ENCODE results near the gene ZNF385D. TPM values are rescaled to one million over a fixed set of nuclear protein-coding genes. Genes with fewer than 3 reads are reported as not detected.

Gene ZNF385D
- total RNA-seq, 1 experiment from 2014 or later: 5.9 TPM

DNA sequence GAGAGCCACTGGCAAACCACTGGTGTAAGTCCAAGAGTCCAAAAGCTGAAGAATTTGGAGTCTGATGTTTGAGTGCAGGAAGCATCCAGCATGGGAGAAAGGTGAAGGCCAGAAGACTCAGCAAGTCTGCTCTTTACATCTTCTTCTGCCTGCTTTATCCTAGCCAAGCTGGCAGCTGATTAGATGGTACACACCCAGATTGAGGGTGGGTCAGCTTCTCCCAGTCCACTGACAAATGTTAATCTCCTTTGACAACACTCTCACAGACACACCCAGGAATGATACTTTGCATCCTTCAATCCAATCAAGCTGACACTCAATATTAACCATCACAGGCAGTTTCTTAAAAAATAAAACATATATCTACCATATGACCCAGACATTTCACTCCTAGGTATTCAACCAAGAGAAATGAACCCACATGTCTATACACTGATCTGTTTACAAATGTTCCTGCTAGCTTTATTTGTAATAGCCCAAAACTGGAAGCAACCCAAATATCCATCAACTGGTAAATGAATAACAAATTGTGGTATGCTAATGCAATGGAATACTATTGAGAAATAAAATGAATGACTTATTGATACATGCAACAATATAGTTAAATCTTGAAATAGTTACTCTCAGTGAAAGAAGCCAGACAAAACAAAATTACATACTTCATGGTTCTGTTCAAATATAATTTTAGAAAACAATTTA is 373.8 kb downstream of the ZNF385D start:
- no peaks in the 10 kb centered on the region for H3K4me1 ChIP-seq (ENCODE audit: insufficient read depth, low read length)
- ChIA-PET CTCF (no interaction called here), POLR2A (ENCODE audit: unreplicated experiment) (no interaction called here)
- ATAC-seq (no peak), DNase-seq (no peak)
- no peak overlapping the region for H3K4me2 ChIP-seq (ENCODE audit: low read length)
- no peaks in the 10 kb centered on the region for H3K36me3 ChIP-seq (ENCODE audit: low read depth, low read length)
- no peak overlapping the region for H3K4me3 ChIP-seq (ENCODE audit: low read length)
- H2AFZ ChIP-seq (ENCODE audit: low read length): no peak overlapping the region
- intact Hi-C loops (cut with micrococcal nuclease): no loop called here
- H3K9me2 ChIP-seq (replicated peaks; ENCODE audit: low read length): no peaks in the 10 kb centered on the region
- no peaks in the 10 kb centered on the region for H3K9me3 ChIP-seq (ENCODE audit: low read length)
- no peaks in the 10 kb centered on the region for H3K27me3 ChIP-seq (ENCODE audit: low read length)
- no peaks in the 10 kb centered on the region for H3F3A ChIP-seq (ENCODE audit: low read length, unreplicated experiment)
- H4K20me1 ChIP-seq (ENCODE audit: low read length): no peaks in the 10 kb centered on the region
- no TSS peak for BruUV-seq (replicated peaks)
- no peaks in the 10 kb centered on the region for H3K79me2 ChIP-seq (ENCODE audit: low read length)
- no peak overlapping the region for H3K9ac ChIP-seq (ENCODE audit: low read length)
- H3K27ac ChIP-seq (ENCODE audit: low read length): no peak overlapping the region
- TF ChIP-seq, protein P1, sequence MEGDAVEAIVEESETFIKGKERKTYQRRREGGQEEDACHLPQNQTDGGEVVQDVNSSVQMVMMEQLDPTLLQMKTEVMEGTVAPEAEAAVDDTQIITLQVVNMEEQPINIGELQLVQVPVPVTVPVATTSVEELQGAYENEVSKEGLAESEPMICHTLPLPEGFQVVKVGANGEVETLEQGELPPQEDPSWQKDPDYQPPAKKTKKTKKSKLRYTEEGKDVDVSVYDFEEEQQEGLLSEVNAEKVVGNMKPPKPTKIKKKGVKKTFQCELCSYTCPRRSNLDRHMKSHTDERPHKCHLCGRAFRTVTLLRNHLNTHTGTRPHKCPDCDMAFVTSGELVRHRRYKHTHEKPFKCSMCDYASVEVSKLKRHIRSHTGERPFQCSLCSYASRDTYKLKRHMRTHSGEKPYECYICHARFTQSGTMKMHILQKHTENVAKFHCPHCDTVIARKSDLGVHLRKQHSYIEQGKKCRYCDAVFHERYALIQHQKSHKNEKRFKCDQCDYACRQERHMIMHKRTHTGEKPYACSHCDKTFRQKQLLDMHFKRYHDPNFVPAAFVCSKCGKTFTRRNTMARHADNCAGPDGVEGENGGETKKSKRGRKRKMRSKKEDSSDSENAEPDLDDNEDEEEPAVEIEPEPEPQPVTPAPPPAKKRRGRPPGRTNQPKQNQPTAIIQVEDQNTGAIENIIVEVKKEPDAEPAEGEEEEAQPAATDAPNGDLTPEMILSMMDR (conservative IDR thresholded peaks at IDR 0.05; ENCODE audit: low read depth, low read length): no peak
- TF ChIP-seq EZH2 (IDR thresholded peaks at IDR 0.05; ENCODE audit: low read length, unreplicated experiment) (no peak), EZH2phosphoT487 (IDR thresholded peaks at IDR 0.05; ENCODE audit: borderline replicate concordance, low read length) (no peak)

DNA sequence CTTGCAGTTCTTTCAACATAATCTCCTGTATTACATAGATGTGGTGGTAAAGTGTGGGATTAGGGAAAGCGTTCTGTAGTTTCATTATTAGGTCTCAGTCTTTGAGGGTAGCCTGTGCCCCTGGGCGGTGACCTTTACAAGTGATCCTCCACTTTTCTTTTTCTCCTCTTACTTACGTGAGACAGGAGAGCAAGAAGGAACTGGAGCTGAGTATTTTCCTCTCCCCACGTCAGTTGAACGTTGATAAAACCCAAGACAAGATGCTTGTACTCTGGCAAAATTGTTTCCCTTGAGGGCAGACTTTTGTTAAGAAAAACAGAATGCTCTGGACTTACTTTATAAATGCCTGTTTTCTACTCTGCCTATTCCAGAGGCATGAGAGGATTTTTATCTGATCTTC is 378.7 kb downstream of the ZNF385D start:
- no TSS peak for BruUV-seq (replicated peaks)
- POLR2A ChIA-PET (ENCODE audit: unreplicated experiment): no interaction called here

More for the DNA sequence above, 378.7 kb downstream of the ZNF385D start:
- Histone ChIP-seq H3K4me3 (ENCODE audit: low read length) (no peak overlapping the region), H3K4me2 (ENCODE audit: low read length) (no peak overlapping the region), H3K9me2 (replicated peaks; ENCODE audit: low read length) (no peaks in the 10 kb centered on the region), H3K27me3 (ENCODE audit: low read length) (no peaks in the 10 kb centered on the region), H3K9ac (ENCODE audit: low read length) (no peak overlapping the region), H3F3A (ENCODE audit: low read length, unreplicated experiment) (no peaks in the 10 kb centered on the region), H4K20me1 (ENCODE audit: low read length) (no peaks in the 10 kb centered on the region), H3K36me3 (ENCODE audit: low read depth, low read length) (no peaks in the 10 kb centered on the region), H3K27ac (ENCODE audit: low read length) (no peak overlapping the region), H3K4me1 (ENCODE audit: insufficient read depth, low read length) (no peaks in the 10 kb centered on the region), H3K9me3 (ENCODE audit: low read length) (no peaks in the 10 kb centered on the region), H2AFZ (ENCODE audit: low read length) (no peak overlapping the region), H3K79me2 (ENCODE audit: low read length) (no peaks in the 10 kb centered on the region)
- DNase-seq: no peak
- TF ChIP-seq, protein P1 (conservative IDR thresholded peaks at IDR 0.05; ENCODE audit: low read depth, low read length): no peak
- TF ChIP-seq EZH2phosphoT487 (IDR thresholded peaks at IDR 0.05; ENCODE audit: borderline replicate concordance, low read length) (no peak), EZH2 (IDR thresholded peaks at IDR 0.05; ENCODE audit: low read length, unreplicated experiment) (no peak)
- no peak for ATAC-seq
- CTCF ChIA-PET: no interaction called here
- intact Hi-C loops (cut with micrococcal nuclease): no loop called here

Measured in PC-3 (cell line).